NCI-H748 treated with DMSO at 0.1 percent for 48 hours (cell line): ENCODE results near the gene TRAIP.
A peak's percentile ranks its signal among the peaks of the same experiment; 100 is the strongest.
"Not testable (repeated sequence)": the region's sequence is repeated elsewhere in the genome, so short reads cannot be mapped to it uniquely, and the experiment has no call there.

ENCODE experiments used
- DNase-seq: peaks from one replicate; lab custom pipeline; 2025; lab: John Stamatoyannopoulos, UW

Gene TRAIP

DNA sequence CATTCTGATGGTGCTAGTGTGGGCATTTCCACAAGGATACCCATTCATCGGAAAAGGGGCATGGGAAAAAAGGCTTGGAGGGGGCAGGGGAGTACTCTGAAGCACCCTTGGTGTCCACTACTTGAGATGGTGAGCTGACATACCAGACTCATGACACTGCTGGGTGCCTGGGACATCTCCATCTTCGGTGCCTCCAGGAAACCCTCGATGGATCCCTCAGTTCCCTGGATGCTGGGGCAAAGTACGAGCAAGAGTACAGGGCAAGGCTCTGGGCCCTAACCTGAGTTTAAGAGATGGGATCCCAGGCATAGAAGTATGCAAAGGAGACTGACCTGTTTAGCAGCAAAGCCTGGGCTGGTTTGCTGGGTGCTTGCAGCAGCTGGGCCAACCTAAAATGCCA lies 64.8 kb downstream of the TRAIP start:
- DNase-seq = no peak

DNA sequence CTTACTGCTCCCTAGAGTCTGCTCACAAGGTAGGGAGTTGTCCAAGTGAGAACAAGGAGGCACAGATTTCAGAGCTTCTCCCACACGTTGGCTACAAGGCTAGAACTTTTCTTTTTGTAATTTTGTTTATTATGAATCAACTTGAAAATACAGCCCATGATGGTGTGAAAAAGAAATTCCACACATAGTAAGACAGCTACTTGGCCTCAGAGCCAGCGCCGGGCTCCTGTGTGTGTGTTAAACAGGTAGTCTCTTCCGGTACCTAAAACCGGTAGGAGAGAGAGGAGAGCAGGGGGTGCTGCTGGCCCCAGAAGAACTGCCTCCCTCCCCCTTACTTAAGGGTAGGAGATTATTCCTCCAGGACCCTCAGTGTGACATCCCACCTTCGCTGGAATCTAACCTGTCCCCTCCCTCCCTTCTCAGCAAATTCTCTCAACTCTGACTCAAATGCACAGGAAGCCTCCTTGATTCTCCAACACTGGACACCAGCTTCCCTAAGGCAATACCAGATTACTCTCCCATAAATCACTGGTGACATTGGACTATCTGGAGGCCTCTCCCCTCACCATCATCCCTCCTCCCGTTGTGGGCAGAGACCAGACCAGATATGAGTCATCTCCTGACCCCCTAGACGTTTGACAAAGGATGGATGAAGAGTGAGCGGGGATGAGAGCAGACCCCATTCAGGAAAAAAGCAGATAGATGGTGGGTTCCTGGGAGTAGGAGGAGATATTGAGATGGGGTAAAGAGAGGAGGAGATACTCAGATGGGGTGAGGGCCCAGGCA lies 65.5 kb downstream of the TRAIP start:
- no peak for DNase-seq

DNA sequence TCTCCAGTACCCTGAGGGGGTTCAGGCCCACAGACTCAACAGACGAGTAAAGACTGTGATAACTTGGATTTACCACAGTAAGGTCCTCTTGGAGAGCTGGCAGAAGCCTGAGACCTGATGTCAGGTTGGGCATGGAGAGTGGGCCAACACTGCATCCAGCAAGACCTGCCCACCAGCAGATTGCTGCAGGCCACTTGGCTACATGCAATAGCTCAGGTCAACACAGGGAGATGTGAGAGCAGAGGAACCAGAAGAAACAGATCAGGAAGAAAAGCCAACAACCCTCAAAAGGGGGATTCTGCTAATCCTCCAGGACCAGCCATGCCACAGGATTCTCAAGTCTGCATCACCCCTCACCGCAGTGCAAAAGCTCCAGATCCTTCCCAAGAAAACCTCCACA lies 68.3 kb downstream of the TRAIP start:
- DNase-seq = no peak

DNA sequence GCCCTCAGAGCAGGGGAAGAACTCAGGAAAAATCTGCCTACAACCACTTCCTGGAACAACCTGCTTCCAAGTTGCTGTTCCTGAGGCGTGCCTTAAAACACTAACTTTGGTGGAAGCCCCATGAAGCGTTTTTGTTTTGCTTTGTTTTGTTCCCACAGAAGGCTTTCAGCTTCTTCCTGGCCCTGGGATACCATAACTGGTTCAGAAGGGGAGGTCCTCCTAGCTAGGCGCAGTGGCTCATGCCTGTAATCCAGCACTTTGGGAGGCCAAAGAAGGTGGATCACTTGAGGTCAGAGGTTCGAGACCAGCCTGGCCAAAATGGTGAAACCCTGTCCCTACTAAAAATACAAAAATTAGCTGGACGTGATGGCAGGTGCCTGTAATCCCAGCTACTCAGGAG lies 68.8 kb downstream of the TRAIP start:
- DNase-seq = no peak

DNA sequence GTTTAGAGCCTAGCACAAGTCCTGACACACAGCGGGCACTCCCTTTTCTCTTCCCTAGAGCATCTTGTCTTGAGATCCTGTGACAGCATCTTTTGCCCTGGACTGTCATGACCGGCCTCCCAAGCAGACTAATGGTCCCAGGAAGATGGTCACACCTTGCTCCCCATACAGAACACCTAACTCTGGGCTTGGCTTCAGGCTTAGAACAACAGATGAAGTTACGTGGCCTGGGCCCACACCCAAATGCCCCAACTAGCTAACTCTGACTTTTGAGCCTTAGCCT lies 69.2 kb downstream of the TRAIP start:
- no peak for DNase-seq

DNA sequence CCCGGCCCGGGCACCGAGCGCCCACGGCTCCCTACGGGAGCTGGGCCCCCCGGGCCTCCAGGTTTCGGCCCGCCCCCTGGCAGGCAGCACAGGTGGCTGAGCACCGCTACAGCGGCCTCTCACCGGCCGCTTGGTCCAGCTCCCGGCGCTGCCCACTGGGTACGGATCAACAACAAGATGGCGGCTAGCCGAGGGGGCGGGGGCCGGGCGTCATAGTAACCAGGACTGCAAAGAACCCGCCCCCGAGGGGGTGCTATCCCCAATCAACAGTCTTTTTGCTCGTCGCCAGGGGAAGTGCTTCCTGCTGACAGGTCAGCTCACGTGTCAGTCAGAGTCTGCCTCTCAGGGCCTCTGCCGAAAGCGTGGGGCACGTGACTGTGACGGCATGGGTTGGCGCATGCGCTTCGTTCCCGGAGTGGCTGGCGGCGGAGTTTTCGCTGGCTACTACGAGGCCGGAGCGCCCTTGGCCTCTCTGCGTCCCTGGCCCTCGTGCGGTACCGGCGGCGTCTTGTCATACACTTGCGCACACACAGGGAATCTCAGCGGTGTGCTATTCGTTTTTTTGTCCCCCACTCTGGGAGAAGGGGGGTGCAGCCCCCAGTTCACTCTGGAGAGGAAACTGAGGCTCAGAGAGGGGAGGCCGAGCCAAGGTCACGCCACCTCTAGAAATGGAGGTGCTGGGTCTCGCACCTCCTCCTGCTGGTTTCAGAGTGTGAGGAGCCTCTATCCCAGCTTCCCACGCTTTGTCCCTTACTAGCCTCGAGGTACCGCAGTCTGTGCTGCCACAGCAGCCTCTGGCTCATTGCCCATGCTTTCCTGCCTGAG lies 69.8 kb downstream of the TRAIP start, which contains the start of gene IP6K1:
TSS of gene IP6K1 (minus strand) at position 186 of the 825 bp plus-strand sequence. CDS start 38,502 bp downstream, outside the sequence.
- peak; percentile 95 for DNase-seq

DNA sequence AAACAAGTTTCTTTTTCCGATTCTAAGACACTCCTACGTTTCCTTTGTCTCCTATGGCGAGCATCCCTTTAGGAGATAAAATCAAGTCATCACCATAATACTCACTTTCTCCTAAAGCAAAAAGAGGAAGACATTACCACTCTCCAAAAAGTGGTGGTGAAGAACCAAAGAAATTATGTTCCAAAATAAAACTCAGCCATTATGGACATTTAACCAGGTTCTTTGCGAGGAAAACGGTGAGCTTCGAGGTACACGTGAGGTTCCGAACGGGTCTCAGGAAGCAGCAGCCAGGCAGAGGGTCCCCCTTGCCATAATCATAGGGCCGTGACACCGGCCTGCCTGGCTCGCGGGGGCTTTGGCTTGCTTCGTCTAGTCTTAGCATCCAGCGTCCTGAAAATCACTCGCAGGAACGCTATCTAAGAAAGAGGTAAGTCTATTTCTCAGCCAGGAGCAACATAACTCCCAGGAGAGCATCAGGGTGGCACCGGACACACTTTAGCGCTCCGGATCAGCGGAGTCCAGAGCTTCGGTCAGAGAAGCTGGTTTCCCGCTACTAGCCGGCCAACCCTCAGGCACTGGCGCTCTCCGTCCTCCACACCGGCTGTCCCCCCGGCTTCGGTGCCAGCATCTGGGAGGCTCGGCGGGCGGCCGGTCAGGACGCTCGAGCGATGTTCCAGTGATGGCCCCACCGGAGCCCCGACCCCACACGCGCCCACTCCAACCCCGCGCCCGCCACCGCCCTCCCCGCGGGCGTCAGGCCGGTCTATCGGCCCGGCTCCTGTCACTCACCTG lies 70.6 kb downstream of the TRAIP start:
- DNase-seq = no peak

DNA sequence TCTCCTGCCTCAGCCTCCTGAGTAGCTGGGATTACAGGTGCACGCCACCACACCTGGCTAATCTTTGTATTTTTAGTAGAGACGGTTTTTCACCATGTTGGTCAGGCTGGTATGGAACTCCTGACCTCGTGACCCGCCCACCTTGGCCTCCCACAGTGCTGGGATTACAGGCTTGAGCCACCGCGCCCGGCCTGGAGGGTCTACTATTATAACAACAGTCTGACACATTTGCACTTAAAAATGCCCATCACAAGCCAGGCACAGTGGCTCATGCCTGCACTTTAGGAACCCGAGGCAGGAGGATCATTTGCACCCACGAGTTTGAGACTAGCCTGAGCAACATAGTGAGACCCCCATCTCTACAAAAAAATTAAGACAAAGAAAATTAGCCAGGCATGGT lies 74.1 kb downstream of the TRAIP start:
- not testable (repeated sequence) for DNase-seq

DNA sequence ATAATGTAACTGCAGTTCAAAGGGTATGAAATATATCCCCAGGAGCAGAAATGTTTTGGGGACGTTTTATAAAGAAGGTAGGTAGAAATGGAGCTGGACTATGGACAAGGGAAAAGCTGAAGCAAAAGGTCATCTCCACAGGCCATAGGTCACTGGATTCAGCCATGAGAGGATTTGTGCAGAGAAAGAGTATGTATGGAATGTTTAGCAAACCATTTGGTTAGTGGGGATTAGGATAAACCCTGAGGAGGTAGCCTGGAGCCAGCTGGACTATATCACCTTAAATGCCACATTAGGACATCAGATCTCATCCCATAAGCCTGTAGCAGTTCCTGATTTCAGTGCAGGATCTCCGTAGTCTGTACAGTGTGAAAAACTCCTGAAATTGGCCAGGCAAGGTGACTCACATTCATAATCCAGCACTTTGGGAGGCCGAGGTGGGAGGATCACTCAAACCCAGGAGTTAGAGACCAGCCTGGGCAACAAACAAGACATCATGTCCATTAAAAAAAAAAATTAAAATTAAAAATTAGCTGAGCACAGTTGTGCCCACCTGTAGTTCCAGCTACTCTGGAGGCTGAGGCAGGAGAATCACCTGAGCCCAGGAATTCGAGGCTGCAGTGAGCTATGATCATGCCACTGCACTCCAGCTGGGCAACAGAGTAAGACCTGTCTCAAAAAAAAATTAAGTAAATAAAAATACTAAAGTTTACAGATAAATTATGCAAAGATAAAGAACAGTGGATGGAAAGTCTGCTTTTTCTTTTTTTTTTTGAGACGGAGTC lies 74.8 kb downstream of the TRAIP start:
- DNase-seq = no peak

DNA sequence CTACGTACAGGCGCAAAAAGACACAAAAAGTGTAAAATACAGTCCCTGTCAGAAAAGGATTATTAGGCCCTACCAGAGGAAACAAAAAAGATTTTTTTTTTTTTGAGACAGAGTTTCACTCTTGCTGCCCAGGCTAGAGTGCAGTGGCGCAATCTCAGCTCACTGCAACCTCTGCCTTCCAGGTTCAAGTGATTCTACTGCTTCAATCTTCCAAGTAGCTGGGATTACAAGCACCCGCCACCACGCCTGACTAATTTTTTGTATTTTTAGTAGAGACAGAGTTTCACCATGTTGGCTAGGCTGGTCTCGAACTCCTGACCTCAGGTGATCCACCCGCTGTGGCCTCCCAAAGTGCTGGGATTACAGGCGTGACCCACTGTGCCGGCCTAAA lies 75.4 kb downstream of the TRAIP start:
- DNase-seq = not testable (repeated sequence)

DNA sequence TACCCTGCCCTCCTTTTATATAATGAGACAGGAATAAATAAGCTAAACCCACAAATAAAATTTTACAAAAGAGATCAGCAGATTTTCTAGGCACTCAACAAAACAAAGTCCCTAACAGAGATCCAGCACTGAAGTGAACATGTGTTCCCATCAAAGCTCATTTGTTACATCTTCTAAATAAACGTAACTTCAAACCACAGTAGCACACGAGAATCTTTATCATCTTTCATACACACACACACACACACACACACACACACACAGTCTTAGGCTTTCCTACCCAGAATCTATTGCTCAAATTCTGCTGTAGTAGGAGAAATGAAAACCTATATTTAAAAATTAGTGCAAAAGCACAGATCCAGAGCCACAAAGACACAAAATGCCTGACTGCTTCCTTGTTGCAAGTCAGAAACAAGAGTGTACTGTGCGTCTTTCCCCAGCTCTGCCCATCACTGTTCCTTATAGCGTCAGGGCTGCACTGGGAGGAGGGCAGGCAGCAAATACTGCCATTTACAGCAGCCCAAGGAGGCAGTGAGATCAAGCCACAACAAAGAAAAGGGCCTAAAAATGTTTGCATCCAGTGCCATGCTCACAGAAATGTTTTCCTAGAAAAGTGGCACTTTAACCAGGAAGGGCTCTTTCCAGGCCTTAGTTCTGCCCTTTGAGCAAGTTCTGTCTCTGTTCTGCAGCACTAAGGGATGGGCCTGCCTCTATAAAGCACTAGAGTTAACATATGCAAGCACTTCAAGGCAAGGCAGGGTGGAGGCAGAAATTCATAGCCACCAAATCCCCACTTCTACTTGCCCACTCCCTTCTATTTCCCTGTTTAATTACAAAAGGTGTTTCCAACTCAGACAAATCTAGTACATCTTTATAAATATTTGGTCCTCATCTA lies 76.0 kb downstream of the TRAIP start:
- no peak for DNase-seq

DNA sequence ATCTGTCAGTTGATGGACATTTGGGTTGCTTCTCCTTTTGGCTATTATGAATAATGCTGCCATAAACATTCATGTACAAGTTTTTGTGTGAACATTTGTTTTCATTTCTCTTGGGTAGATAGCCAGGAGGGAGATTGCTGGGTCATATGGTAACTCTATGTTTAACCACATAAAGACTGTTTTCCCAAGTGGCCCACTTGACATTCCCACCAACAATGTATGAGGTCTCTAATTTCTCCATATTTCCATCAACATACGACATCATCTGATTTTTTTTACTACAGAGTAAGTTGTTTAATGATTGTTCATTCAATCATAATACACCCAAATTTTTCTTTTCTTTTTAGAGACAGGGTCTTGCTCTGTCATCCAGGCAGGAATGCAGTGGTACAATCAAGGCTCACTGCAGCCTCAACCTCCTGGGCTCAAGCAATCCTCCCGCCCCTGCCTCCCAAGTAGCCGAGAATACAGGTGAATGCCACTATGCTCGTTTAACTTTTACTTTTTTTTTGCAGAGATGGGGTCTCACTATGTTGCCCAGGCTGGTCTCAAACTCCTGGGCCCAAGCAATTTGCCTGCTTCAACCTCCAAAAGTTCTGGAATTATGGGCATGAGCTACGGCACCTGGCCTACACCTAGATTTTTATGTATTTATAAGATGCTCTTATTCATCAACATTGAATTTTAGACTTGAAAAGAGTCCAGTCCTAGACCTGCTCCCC lies 76.8 kb downstream of the TRAIP start:
- no peak for DNase-seq
